Measurements from ENCODE around the gene CNTN5.

DNA sequence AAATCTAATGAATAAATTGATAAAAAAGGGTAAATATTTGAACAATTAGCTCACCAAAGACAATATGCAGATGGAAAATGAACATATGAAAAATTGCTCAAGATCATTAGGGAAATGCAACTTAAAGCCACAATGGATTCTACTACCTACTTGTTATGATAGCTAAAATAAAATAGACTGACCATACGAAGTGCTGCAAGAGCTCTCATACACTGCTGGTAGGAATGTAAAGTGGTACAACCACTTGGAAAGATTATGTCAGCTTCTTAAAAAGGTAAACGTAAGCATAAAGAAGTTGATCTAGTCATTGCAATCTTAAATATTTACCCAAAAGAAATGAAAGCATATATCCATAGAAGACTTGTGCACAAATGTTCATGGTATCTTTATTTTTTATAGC lies 1162.2 kb downstream of the CNTN5 start:
- TF ChIP-seq EZH2phosphoT487 (IDR thresholded peaks at IDR 0.05; ENCODE audit: borderline replicate concordance, low read depth) (no peak), POLR2AphosphoS5 (IDR thresholded peaks at IDR 0.05; ENCODE audit: low read depth, low read length) (no peak), MXI1 (IDR thresholded peaks at IDR 0.05; ENCODE audit: low read depth, low read length) (no peak)
- TF ChIP-seq, protein P1, sequence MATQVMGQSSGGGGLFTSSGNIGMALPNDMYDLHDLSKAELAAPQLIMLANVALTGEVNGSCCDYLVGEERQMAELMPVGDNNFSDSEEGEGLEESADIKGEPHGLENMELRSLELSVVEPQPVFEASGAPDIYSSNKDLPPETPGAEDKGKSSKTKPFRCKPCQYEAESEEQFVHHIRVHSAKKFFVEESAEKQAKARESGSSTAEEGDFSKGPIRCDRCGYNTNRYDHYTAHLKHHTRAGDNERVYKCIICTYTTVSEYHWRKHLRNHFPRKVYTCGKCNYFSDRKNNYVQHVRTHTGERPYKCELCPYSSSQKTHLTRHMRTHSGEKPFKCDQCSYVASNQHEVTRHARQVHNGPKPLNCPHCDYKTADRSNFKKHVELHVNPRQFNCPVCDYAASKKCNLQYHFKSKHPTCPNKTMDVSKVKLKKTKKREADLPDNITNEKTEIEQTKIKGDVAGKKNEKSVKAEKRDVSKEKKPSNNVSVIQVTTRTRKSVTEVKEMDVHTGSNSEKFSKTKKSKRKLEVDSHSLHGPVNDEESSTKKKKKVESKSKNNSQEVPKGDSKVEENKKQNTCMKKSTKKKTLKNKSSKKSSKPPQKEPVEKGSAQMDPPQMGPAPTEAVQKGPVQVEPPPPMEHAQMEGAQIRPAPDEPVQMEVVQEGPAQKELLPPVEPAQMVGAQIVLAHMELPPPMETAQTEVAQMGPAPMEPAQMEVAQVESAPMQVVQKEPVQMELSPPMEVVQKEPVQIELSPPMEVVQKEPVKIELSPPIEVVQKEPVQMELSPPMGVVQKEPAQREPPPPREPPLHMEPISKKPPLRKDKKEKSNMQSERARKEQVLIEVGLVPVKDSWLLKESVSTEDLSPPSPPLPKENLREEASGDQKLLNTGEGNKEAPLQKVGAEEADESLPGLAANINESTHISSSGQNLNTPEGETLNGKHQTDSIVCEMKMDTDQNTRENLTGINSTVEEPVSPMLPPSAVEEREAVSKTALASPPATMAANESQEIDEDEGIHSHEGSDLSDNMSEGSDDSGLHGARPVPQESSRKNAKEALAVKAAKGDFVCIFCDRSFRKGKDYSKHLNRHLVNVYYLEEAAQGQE (IDR thresholded peaks at IDR 0.05; ENCODE audit: low read depth, low read length): no peak
- TF ChIP-seq, protein P2, sequence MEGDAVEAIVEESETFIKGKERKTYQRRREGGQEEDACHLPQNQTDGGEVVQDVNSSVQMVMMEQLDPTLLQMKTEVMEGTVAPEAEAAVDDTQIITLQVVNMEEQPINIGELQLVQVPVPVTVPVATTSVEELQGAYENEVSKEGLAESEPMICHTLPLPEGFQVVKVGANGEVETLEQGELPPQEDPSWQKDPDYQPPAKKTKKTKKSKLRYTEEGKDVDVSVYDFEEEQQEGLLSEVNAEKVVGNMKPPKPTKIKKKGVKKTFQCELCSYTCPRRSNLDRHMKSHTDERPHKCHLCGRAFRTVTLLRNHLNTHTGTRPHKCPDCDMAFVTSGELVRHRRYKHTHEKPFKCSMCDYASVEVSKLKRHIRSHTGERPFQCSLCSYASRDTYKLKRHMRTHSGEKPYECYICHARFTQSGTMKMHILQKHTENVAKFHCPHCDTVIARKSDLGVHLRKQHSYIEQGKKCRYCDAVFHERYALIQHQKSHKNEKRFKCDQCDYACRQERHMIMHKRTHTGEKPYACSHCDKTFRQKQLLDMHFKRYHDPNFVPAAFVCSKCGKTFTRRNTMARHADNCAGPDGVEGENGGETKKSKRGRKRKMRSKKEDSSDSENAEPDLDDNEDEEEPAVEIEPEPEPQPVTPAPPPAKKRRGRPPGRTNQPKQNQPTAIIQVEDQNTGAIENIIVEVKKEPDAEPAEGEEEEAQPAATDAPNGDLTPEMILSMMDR (IDR thresholded peaks at IDR 0.05): no peak

All from SK-N-SH (cell line).